GM12878 (cell line): Measurements from ENCODE around the gene SLC26A8. TPM values are rescaled to one million over a fixed set of nuclear protein-coding genes. Genes with fewer than 3 reads are reported as not detected.
"Not testable (repeated sequence)": the region's sequence is repeated elsewhere in the genome, so short reads cannot be mapped to it uniquely, and the experiment has no call there.

Experiments
- ATAC-seq: fragments of 200-7000 bp; cut with Tn5 transposase; 3 replicates; pipeline ENCODE4 v1.9.1; 2020; ENCODE audit warnings: mild to moderate bottlenecking, moderate library complexity
- BruUV-seq: library from RNA; stranded (reverse); fragments of 400-500 nt; replicated peaks from 2 replicates; lab custom pipeline; 2021; lab: Mats Ljungman, UMichigan
- CTCF ChIA-PET: fragments of 300-600 bp; sonication (Branson Sonifier 250); formaldehyde crosslinking; extraction: SDS; loops from one replicate; lab custom pipeline; 2021; ENCODE audit warnings: inconsistent platforms; lab: Yijun Ruan, JAX
- POLR2A ChIA-PET: fragments of 350-600 bp; formaldehyde crosslinking; extraction: SDS; loops from one replicate; lab custom pipeline; 2021; ENCODE audit warnings: inconsistent platforms; lab: Charles Lee
- RAD21 ChIA-PET: fragments of 300-600 bp; sonication (Branson Sonifier 250); formaldehyde crosslinking; loops from one replicate; lab custom pipeline; 2023; ENCODE audit warnings: antibody characterized with exemption; ENCODE audit not compliant: unreplicated experiment; lab: Charles Lee
- SMC1A ChIA-PET: fragments of 300-600 bp; sonication (Branson Sonifier 250); formaldehyde crosslinking; loops from one replicate; lab custom pipeline; 2023; ENCODE audit not compliant: unreplicated experiment, uncharacterized antibody; lab: Charles Lee
- DNase-seq: peaks from one replicate; pipeline ENCODE4 v3.0.0-alpha.2; 2011; ENCODE audit warnings: low read depth, low spot score
- FAIRE-seq: peaks from 3 replicates; lab custom pipeline; 2011; peaks lifted over from hg19 to GRCh38; lab: Jason Lieb, UNC
- H2AFZ ChIP-seq: 2 replicates; pipeline ENCODE4 v1.6.0; 2011; ENCODE audit warnings: low read depth, low read length, control low read depth; ENCODE audit not compliant: control insufficient read depth
- H3K27ac ChIP-seq: 2 replicates; pipeline ENCODE4 v1.5.1; 2011; ENCODE audit warnings: control low read depth; ENCODE audit not compliant: control insufficient read depth, insufficient read depth
- H3K27me3 ChIP-seq, 2 experiments: replicated peaks in 1 of 2; 2 replicates each; pipeline versions ENCODE4 v1.6.0 to v1.6.1; 2011; ENCODE audit warnings: low read length in 1 of 2; ENCODE audit not compliant: control insufficient read depth in 2 of 2, insufficient read depth in 2 of 2
- H3K36me3 ChIP-seq, 2 experiments: 2 replicates each; pipeline ENCODE4 v1.5.1; 2011; ENCODE audit warnings: low read length in 1 of 2; ENCODE audit not compliant: control insufficient read depth in 2 of 2, insufficient read depth in 2 of 2
- H3K4me1 ChIP-seq: 2 replicates; pipeline ENCODE4 v1.6.1; 2011; ENCODE audit warnings: mild to moderate bottlenecking, low read length, moderate library complexity, mixed read lengths; ENCODE audit not compliant: control insufficient read depth, insufficient read depth
- H3K4me2 ChIP-seq: 2 replicates; pipeline ENCODE4 v1.6.0; 2011; ENCODE audit warnings: control low read depth; ENCODE audit not compliant: control insufficient read depth, insufficient read depth
- H3K4me3 ChIP-seq: fragments of 200-600 bp; sonication (generic); 2 replicates; pipeline ENCODE4 v1.5.1; 2016
- H3K79me2 ChIP-seq: 2 replicates; pipeline ENCODE4 v1.6.0; 2011; ENCODE audit warnings: low read length; ENCODE audit not compliant: control insufficient read depth, insufficient read depth
- H3K9ac ChIP-seq: 2 replicates; pipeline ENCODE4 v1.8.0; 2011; ENCODE audit warnings: low read length, control low read depth, mixed read lengths; ENCODE audit not compliant: control insufficient read depth, insufficient read depth
- H3K9me3 ChIP-seq: replicated peaks from 3 replicates; pipeline ENCODE4 v1.5.1; 2011; ENCODE audit warnings: mild to moderate bottlenecking, low read length; ENCODE audit not compliant: control insufficient read depth, insufficient read depth
- H4K20me1 ChIP-seq: 2 replicates; pipeline ENCODE4 v1.6.0; 2011; ENCODE audit not compliant: control insufficient read depth, insufficient read depth
- ASH2L ChIP-seq: fragments of 300-600, 200-600 bp; sonication (generic); IDR thresholded peaks from 2 replicates; pipeline ENCODE4 v1.6.1; 2017; ENCODE audit warnings: low read depth, mild to moderate bottlenecking, borderline replicate concordance
- HDGF ChIP-seq: fragments of 450-650 bp; IDR thresholded peaks from 2 replicates; pipeline ENCODE4 v1.6.1; 2016; ENCODE audit warnings: antibody characterized with exemption
- RBBP5 ChIP-seq: fragments of 200-600 bp; sonication (generic); conservative IDR thresholded peaks from 2 replicates; pipeline ENCODE4 v1.6.1; 2016
- whole genome bisulfite sequencing: methylation state at CpG from one replicate; pipeline ENCODE4 v1.1.6; 2016; ENCODE audit warnings: low lambda C conversion rate; ENCODE audit not compliant: insufficient replicate concordance, insufficient coverage; ENCODE audit errors: missing lambda C conversion rate; 5-methylcytosine and 5-hydroxymethylcytosine counted together
- in situ Hi-C: fragments of 300-500 bp; cut with MboI; formaldehyde crosslinking; loops from 9 replicates; pipeline ENCODE4 v1.14.3; 2018; ENCODE audit warnings: mixed read lengths
- intact Hi-C: fragments of 100-400 bp; cut with micrococcal nuclease; formaldehyde crosslinking; loops from one replicate; pipeline ENCODE4 v1.14.2; 2022; ENCODE audit not compliant: unreplicated experiment
- polyA plus RNA-seq, 11 experiments: library from polyadenylated mRNA; depleted of rRNA in 4 of 11; unstranded in 6 of 11; stranded (reverse) in 5 of 11; fragments of >200 nt; fragmentation: Nextera tagmentation in 4 of 11; fragmentation: Illumina TruSeq in 1 of 11; extraction: Ambion mirVana in 4 of 11; extraction: Trizol in 1 of 11; gene quantifications; 1 replicate in 1 of 11; 2 replicates in 10 of 11; pipeline versions ENCODE4 v1.2.1 to v1.2.3, GENCODE V29; 2011 to 2016; ENCODE audit warnings: inconsistent platforms in 2 of 11, missing spikeins in 2 of 11, low read depth in 1 of 11
- total RNA-seq, 4 experiments: library from RNA; depleted of rRNA in 3 of 4; stranded (reverse); fragments of >200 nt in 3 of 4; fragmentation: Illumina TruSeq in 1 of 4; extraction: Trizol in 1 of 4; gene quantifications; 2 replicates each; pipeline versions ENCODE4 v1.2.1 to v1.2.3, GENCODE V29; 2013 to 2021
- TF ChIP-seq, protein P1 (sequence below), 3 experiments: IDR thresholded peaks in 2 of 3; conservative IDR thresholded peaks in 1 of 3; 2 replicates each; pipeline ENCODE4 v1.5.1; 2011; ENCODE audit warnings: low read depth in 3 of 3, low read length in 3 of 3, mild to moderate bottlenecking in 3 of 3, control low read depth in 2 of 3, moderate library complexity in 2 of 3, inconsistent platforms in 1 of 3, mixed read lengths in 1 of 3; ENCODE audit not compliant: control insufficient read depth in 2 of 3, insufficient read depth in 1 of 3; ENCODE audit errors: extremely low read depth in 1 of 3
- TF ChIP-seq, protein P2 (sequence below): fragments of 450-650 bp; IDR thresholded peaks from 2 replicates; pipeline ENCODE4 v1.6.1; 2017; ENCODE audit warnings: low read depth, mild to moderate bottlenecking, moderate library complexity
- TF ChIP-seq, protein P3 (sequence below): IDR thresholded peaks from 2 replicates; pipeline ENCODE4 v1.6.1; 2011; ENCODE audit warnings: low read depth, mild to moderate bottlenecking, low read length, moderate library complexity, borderline replicate concordance; ENCODE audit errors: extremely low read depth
- TF ChIP-seq, protein P4 (sequence below): IDR thresholded peaks from 2 replicates; pipeline ENCODE4 v1.6.1; 2012; ENCODE audit warnings: mild to moderate bottlenecking, low read depth, low read length

The SLC26A8 gene
- total and polyA plus RNA-seq, 10 of the 15 experiments (the other 5 are each of a cell fraction or from before 2014, with no cell fraction given), result 0.09 to 0.95 (median 0.27) TPM; not detected in 2

DNA sequence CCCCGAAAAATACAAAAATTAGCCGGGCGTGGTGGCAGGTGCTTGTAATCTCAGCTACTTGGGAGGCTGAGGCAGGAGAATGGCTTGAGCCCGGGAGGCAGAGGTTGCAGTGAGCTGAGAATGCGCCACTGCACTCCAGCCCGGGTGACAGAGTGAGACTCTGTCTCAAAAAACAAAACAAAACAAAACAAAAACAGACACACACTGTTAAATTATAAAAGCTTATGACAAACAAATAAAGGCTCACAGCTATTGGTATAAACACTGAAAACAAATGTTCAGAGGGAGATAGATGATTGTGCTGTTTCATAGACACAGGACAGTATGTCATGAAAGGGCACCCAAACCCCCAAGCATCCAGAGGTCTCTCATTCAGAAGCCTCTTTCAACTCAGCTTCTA lies 107.5 kb downstream of the SLC26A8 start:
- Histone ChIP-seq H3K4me2 (peak overlapping the region; percentile 57), H3K79me2 (peaks cover 57% of the 10 kb centered on the region)
- ChIA-PET RAD21 (interaction anchor here (0.6 to 1.6 kb wide), 3 partner anchors 230 to 1221 kb away, joined by 3 to 4 read pairs (median 3); no protein-coding TSS in a partner anchor), SMC1A (interaction anchor here (1.2 to 1.4 kb wide), 4 partner anchors 17 to 44 kb away, joined by 3 to 5 read pairs (median 3); no protein-coding TSS in a partner anchor), POLR2A (interaction anchor here (0.6 to 1.1 kb wide), 3 partner anchors 15 to 87 kb away, joined by 3 to 4 read pairs (median 3); no protein-coding TSS in a partner anchor), CTCF (interaction anchor here (0.5 to 2.0 kb wide), 5 partner anchors 8 to 843 kb away, joined by 3 to 4 read pairs (median 4); no protein-coding TSS in a partner anchor)
- H3K27ac ChIP-seq, H3K27me3 ChIP-seq, FAIRE-seq, H2AFZ ChIP-seq, H3K4me1 ChIP-seq, DNase-seq, ATAC-seq, H3K9ac ChIP-seq, H4K20me1 ChIP-seq, H3K36me3 ChIP-seq, BruUV-seq, H3K9me3 ChIP-seq, H3K4me3 ChIP-seq, in situ Hi-C loops, intact Hi-C loops: not testable (repeated sequence)
- 0 out of 2 replicates have a peak, but pooled peaks have one; percentile 33 for TF ChIP-seq HDGF
- WGBS, result 87% methylated on average over 6 of the region's 6 CpGs

DNA sequence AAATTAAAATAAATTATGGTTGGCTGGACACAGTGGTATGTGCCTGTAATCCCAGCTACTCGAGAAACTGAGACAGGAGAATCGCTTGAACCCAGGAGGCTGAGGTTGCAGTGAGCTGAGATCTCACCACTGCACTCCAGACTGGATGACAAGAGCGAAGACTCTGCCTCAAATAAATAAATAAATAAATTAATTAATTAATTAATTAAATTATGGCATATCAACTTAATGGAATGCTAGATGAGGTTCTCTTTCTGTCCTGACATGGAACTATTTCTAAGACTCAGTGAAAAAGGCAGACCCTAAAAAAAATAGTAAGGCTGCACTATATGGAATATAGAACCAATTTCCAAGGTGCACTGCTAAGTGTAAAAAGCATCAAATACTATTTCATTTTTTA lies 108.4 kb downstream of the SLC26A8 start:
- DNase-seq (no peak), FAIRE-seq (no peak), ATAC-seq (no peak)
- no peak overlapping the region for H3K27ac ChIP-seq
- H2AFZ ChIP-seq, result no peak overlapping the region
- ChIA-PET CTCF (interaction anchor here (1.0 to 2.0 kb wide), 4 partner anchors 9 to 205 kb away, joined by 3 to 4 read pairs (median 4); no protein-coding TSS in a partner anchor), RAD21 (interaction anchor here (0.6 kb wide), 1 partner anchor 230 kb away, joined by 4 read pairs; no protein-coding TSS in a partner anchor), SMC1A (no interaction called here), POLR2A (no interaction called here)
- peaks cover 2 to 3% of the 10 kb centered on the region in 2 experiments; a peak in 2 of 4 replicates for H3K36me3 ChIP-seq
- BruUV-seq, result no TSS peak
- intact Hi-C loops, result no loop called here
- no peaks in the 10 kb centered on the region; the same call in 1 of the 3 replicates for H3K9me3 ChIP-seq
- WGBS, result 100% methylated on average over 3 of the region's 3 CpGs
- H3K4me3 ChIP-seq, result no peak overlapping the region
- H3K79me2 ChIP-seq, result peaks cover 55% of the 10 kb centered on the region
- H4K20me1 ChIP-seq, result no peaks in the 10 kb centered on the region
- H3K4me1 ChIP-seq, result no peaks in the 10 kb centered on the region; the same call in 1 of the 2 replicates
- no peak overlapping the region for H3K4me2 ChIP-seq
- no peak overlapping the region for H3K9ac ChIP-seq
- in situ Hi-C loops, result no loop called here
- no peaks in the 10 kb centered on the region for H3K27me3 ChIP-seq
- no peak for TF ChIP-seq ASH2L
- TF ChIP-seq, protein P1, sequence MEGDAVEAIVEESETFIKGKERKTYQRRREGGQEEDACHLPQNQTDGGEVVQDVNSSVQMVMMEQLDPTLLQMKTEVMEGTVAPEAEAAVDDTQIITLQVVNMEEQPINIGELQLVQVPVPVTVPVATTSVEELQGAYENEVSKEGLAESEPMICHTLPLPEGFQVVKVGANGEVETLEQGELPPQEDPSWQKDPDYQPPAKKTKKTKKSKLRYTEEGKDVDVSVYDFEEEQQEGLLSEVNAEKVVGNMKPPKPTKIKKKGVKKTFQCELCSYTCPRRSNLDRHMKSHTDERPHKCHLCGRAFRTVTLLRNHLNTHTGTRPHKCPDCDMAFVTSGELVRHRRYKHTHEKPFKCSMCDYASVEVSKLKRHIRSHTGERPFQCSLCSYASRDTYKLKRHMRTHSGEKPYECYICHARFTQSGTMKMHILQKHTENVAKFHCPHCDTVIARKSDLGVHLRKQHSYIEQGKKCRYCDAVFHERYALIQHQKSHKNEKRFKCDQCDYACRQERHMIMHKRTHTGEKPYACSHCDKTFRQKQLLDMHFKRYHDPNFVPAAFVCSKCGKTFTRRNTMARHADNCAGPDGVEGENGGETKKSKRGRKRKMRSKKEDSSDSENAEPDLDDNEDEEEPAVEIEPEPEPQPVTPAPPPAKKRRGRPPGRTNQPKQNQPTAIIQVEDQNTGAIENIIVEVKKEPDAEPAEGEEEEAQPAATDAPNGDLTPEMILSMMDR (IDR thresholded peaks at IDR 0.05 in 2 of 3, conservative IDR thresholded peaks at IDR 0.05 in 1 of 3; ENCODE audit: control insufficient read depth in 2 of 3, extremely low read depth in 1 of 3, insufficient read depth in 1 of 3, low read depth in 3 of 3, low read length in 3 of 3), result no peak
- TF ChIP-seq RBBP5, result no peak
- TF ChIP-seq, protein P2, sequence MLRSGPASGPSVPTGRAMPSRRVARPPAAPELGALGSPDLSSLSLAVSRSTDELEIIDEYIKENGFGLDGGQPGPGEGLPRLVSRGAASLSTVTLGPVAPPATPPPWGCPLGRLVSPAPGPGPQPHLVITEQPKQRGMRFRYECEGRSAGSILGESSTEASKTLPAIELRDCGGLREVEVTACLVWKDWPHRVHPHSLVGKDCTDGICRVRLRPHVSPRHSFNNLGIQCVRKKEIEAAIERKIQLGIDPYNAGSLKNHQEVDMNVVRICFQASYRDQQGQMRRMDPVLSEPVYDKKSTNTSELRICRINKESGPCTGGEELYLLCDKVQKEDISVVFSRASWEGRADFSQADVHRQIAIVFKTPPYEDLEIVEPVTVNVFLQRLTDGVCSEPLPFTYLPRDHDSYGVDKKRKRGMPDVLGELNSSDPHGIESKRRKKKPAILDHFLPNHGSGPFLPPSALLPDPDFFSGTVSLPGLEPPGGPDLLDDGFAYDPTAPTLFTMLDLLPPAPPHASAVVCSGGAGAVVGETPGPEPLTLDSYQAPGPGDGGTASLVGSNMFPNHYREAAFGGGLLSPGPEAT, result no peak
- TF ChIP-seq, protein P3, sequence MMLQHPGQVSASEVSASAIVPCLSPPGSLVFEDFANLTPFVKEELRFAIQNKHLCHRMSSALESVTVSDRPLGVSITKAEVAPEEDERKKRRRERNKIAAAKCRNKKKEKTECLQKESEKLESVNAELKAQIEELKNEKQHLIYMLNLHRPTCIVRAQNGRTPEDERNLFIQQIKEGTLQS, result no peak
- TF ChIP-seq, protein P4, sequence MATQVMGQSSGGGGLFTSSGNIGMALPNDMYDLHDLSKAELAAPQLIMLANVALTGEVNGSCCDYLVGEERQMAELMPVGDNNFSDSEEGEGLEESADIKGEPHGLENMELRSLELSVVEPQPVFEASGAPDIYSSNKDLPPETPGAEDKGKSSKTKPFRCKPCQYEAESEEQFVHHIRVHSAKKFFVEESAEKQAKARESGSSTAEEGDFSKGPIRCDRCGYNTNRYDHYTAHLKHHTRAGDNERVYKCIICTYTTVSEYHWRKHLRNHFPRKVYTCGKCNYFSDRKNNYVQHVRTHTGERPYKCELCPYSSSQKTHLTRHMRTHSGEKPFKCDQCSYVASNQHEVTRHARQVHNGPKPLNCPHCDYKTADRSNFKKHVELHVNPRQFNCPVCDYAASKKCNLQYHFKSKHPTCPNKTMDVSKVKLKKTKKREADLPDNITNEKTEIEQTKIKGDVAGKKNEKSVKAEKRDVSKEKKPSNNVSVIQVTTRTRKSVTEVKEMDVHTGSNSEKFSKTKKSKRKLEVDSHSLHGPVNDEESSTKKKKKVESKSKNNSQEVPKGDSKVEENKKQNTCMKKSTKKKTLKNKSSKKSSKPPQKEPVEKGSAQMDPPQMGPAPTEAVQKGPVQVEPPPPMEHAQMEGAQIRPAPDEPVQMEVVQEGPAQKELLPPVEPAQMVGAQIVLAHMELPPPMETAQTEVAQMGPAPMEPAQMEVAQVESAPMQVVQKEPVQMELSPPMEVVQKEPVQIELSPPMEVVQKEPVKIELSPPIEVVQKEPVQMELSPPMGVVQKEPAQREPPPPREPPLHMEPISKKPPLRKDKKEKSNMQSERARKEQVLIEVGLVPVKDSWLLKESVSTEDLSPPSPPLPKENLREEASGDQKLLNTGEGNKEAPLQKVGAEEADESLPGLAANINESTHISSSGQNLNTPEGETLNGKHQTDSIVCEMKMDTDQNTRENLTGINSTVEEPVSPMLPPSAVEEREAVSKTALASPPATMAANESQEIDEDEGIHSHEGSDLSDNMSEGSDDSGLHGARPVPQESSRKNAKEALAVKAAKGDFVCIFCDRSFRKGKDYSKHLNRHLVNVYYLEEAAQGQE, result no peak
